IMR-90 (cell line): ENCODE measurements around the gene PDZD2. TPM values are rescaled to one million over a fixed set of nuclear protein-coding genes. Genes with fewer than 3 reads are reported as not detected.

ENCODE experiments used
- ATAC-seq: fragments of 200-7000 bp; cut with Tn5 transposase; 2 replicates; pipeline ENCODE4 v1.9.1; 2020; ENCODE audit warnings: low read depth, mild to moderate bottlenecking, moderate library complexity
- BruUV-seq: library from RNA; stranded (reverse); fragments of 400-500 nt; replicated peaks from 2 replicates; lab custom pipeline; 2021; lab: Mats Ljungman, UMichigan
- CTCF ChIA-PET: fragments of 300-600 bp; formaldehyde crosslinking; extraction: SDS; loops from one replicate; lab custom pipeline; 2021; ENCODE audit warnings: antibody characterized with exemption; lab: Yijun Ruan, JAX
- POLR2A ChIA-PET: fragments of 300-600 bp; sonication (Branson Sonifier 250); formaldehyde crosslinking; loops from one replicate; lab custom pipeline; 2022; ENCODE audit warnings: antibody characterized with exemption; ENCODE audit not compliant: unreplicated experiment; lab: Charles Lee
- DNase-seq: peaks from one replicate; pipeline ENCODE4 v3.0.0; 2013
- H2AFZ ChIP-seq: replicated peaks from 2 replicates; pipeline ENCODE3; 2013; ENCODE audit warnings: low read length, mild to moderate bottlenecking; ENCODE audit not compliant: poor library complexity
- H2AK5ac ChIP-seq: 2 replicates; pipeline ENCODE4 v1.6.1; 2013; ENCODE audit warnings: low read depth, low read length, inconsistent platforms
- H2AK9ac ChIP-seq: replicated peaks from 2 replicates; pipeline ENCODE3; 2013; ENCODE audit warnings: mild to moderate bottlenecking, low read depth, low read length, moderate library complexity; ENCODE audit not compliant: poor library complexity
- H2BK120ac ChIP-seq: 2 replicates; pipeline ENCODE4 v1.6.1; 2013; ENCODE audit warnings: low read depth, low read length, inconsistent platforms
- H2BK15ac ChIP-seq: 3 replicates; pipeline ENCODE4 v1.6.1; 2013; ENCODE audit warnings: low read depth, low read length, inconsistent platforms
- H2BK20ac ChIP-seq: 2 replicates; pipeline ENCODE4 v1.6.1; 2013; ENCODE audit warnings: low read depth, mild to moderate bottlenecking, inconsistent platforms, low read length, moderate library complexity
- H2BK5ac ChIP-seq: 2 replicates; pipeline ENCODE4 v1.6.1; 2013; ENCODE audit warnings: mild to moderate bottlenecking, low read depth, low read length, inconsistent platforms; ENCODE audit not compliant: poor library complexity, severe bottlenecking
- H3K14ac ChIP-seq: replicated peaks from 2 replicates; pipeline ENCODE4 v1.6.1; 2013; ENCODE audit warnings: low read depth, low read length, inconsistent platforms
- H3K18ac ChIP-seq: 2 replicates; pipeline ENCODE4 v1.6.1; 2013; ENCODE audit warnings: low read depth, low read length, control low read depth
- H3K23ac ChIP-seq: 2 replicates; pipeline ENCODE4 v1.6.1; 2013; ENCODE audit warnings: low read depth, low read length, inconsistent platforms
- H3K27ac ChIP-seq: 2 replicates; pipeline ENCODE4 v1.5.1; 2013; ENCODE audit warnings: mild to moderate bottlenecking, control low read depth, low read length; ENCODE audit not compliant: insufficient read depth
- H3K27me3 ChIP-seq: 2 replicates; pipeline ENCODE4 v1.6.1; 2013; ENCODE audit warnings: low read length; ENCODE audit not compliant: control insufficient read depth, insufficient read depth
- H3K36me3 ChIP-seq: 2 replicates; pipeline ENCODE4 v1.6.1; 2013; ENCODE audit warnings: low read length, mixed read lengths; ENCODE audit not compliant: control insufficient read depth, insufficient read depth
- H3K4ac ChIP-seq: 2 replicates; pipeline ENCODE4 v1.6.1; 2013; ENCODE audit warnings: low read depth, low read length, inconsistent platforms
- H3K4me1 ChIP-seq: 2 replicates; pipeline ENCODE4 v1.6.1; 2013; ENCODE audit warnings: low read length, mixed read lengths; ENCODE audit not compliant: control insufficient read depth, insufficient read depth
- H3K4me2 ChIP-seq: 2 replicates; pipeline ENCODE4 v1.6.1; 2013; ENCODE audit warnings: low read depth, mild to moderate bottlenecking, control low read depth, low read length, moderate library complexity
- H3K4me3 ChIP-seq: 2 replicates; pipeline ENCODE4 v1.5.1; 2013; ENCODE audit warnings: low read depth, mild to moderate bottlenecking, control low read depth, low read length, moderate library complexity; ENCODE audit not compliant: insufficient read depth
- H3K56ac ChIP-seq: 2 replicates; pipeline ENCODE4 v1.6.1; 2013; ENCODE audit warnings: low read length, inconsistent platforms; ENCODE audit not compliant: insufficient read depth; ENCODE audit errors: extremely low read depth
- H3K79me1 ChIP-seq, 2 experiments: 2 replicates each; pipeline ENCODE4 v1.6.1; 2013; ENCODE audit warnings: low read length in 2 of 2, inconsistent platforms in 1 of 2, low read depth in 1 of 2
- H3K9ac ChIP-seq: 2 replicates; pipeline ENCODE4 v1.6.1; 2013; ENCODE audit warnings: low read depth, low read length, control low read depth
- H3K9me1 ChIP-seq: 2 replicates; pipeline ENCODE4 v1.6.1; 2013; ENCODE audit warnings: low read length, inconsistent platforms; ENCODE audit not compliant: insufficient read depth
- H3K9me3 ChIP-seq: 2 replicates; pipeline ENCODE4 v1.6.1; 2013; ENCODE audit warnings: low read length; ENCODE audit not compliant: control insufficient read depth, insufficient read depth
- H4K20me1 ChIP-seq: 2 replicates; pipeline ENCODE4 v1.6.1; 2013; ENCODE audit warnings: low read length, inconsistent platforms; ENCODE audit not compliant: insufficient read depth
- H4K5ac ChIP-seq: 2 replicates; pipeline ENCODE4 v1.6.1; 2013; ENCODE audit warnings: mild to moderate bottlenecking, low read depth, low read length, control low read depth
- H4K8ac ChIP-seq, 2 experiments: 2 replicates each; pipeline ENCODE4 v1.6.1; 2013; ENCODE audit warnings: low read depth in 2 of 2, low read length in 2 of 2, control low read depth in 1 of 2, inconsistent platforms in 1 of 2
- H4K91ac ChIP-seq: 2 replicates; pipeline ENCODE4 v1.6.1; 2013; ENCODE audit warnings: low read depth, low read length, inconsistent platforms; ENCODE audit not compliant: insufficient read depth
- BHLHE40 ChIP-seq: fragments of 150-350 bp; IDR thresholded peaks from 2 replicates; pipeline ENCODE4 v1.6.1; 2016; ENCODE audit warnings: mild to moderate bottlenecking, low read depth, low read length
- CHD1 ChIP-seq: IDR thresholded peaks from 2 replicates; pipeline ENCODE4 v1.6.1; 2012; ENCODE audit warnings: low read depth, low read length, improper control_type of control experiment
- CTCF ChIP-seq: conservative IDR thresholded peaks from 2 replicates; pipeline ENCODE4 v1.5.1; 2012; ENCODE audit warnings: mild to moderate bottlenecking, low read depth, low read length, improper control_type of control experiment
- ELK1 ChIP-seq: fragments of 150-350 bp; IDR thresholded peaks from 2 replicates; pipeline ENCODE4 v1.6.1; 2016; ENCODE audit warnings: low read depth, mild to moderate bottlenecking, low read length, moderate library complexity, borderline replicate concordance
- MAFK ChIP-seq: IDR thresholded peaks from 2 replicates; pipeline ENCODE4 v1.6.1; 2012; ENCODE audit warnings: low read depth, low read length, improper control_type of control experiment
- MAZ ChIP-seq: IDR thresholded peaks from 2 replicates; pipeline ENCODE4 v1.6.1; 2012; ENCODE audit warnings: low read depth, mild to moderate bottlenecking, low read length, improper control_type of control experiment, moderate library complexity, borderline replicate concordance
- MXI1 ChIP-seq: IDR thresholded peaks from 2 replicates; pipeline ENCODE4 v1.6.1; 2012; ENCODE audit warnings: low read depth, mild to moderate bottlenecking, low read length, moderate library complexity, borderline replicate concordance
- NFE2L2 ChIP-seq: fragments of 150-350 bp; IDR thresholded peaks from 2 replicates; pipeline ENCODE4 v1.6.1; 2016; ENCODE audit warnings: low read depth, mild to moderate bottlenecking, low read length
- POLR2A ChIP-seq: IDR thresholded peaks from 2 replicates; pipeline ENCODE4 v1.6.1; 2012; ENCODE audit warnings: mild to moderate bottlenecking, low read depth, low read length
- RAD21 ChIP-seq: IDR thresholded peaks from 2 replicates; pipeline ENCODE4 v1.6.1; 2012; ENCODE audit warnings: low read length, improper control_type of control experiment
- RCOR1 ChIP-seq: IDR thresholded peaks from 2 replicates; pipeline ENCODE4 v1.6.1; 2012; ENCODE audit warnings: mild to moderate bottlenecking, low read length, improper control_type of control experiment; ENCODE audit not compliant: insufficient replicate concordance
- RFX5 ChIP-seq: IDR thresholded peaks from 2 replicates; pipeline ENCODE4 v1.8.0; 2012; ENCODE audit warnings: low read depth, mild to moderate bottlenecking, low read length, moderate library complexity
- SMC3 ChIP-seq: fragments of 150-350 bp; IDR thresholded peaks from 2 replicates; pipeline ENCODE4 v1.6.1; 2016; ENCODE audit warnings: low read depth, mild to moderate bottlenecking, antibody characterized with exemption, low read length, moderate library complexity
- WGBS, 2 experiments: methylation state at CpG; one replicate each; pipeline versions ENCODE4 v1.1.5 to v1.1.7; 2013; ENCODE audit warnings: missing lambda C conversion rate in 2 of 2; ENCODE audit not compliant: insufficient read length in 1 of 2; ENCODE audit errors: extremely low coverage in 2 of 2; 5-methylcytosine and 5-hydroxymethylcytosine counted together
- dilution Hi-C: fragments of 300-500 bp; cut with HindIII; formaldehyde crosslinking; loops from one replicate; pipeline ENCODE4 v1.14.3; 2018; ENCODE audit warnings: low sequenced_read_pairs; ENCODE audit not compliant: unreplicated experiment
- in situ Hi-C: fragments of 300-500 bp; cut with MboI; formaldehyde crosslinking; loops from 3 replicates; pipeline ENCODE4 v1.14.3; 2019; ENCODE audit warnings: low sequenced_read_pairs, inconsistent platforms, mixed read lengths
- intact Hi-C: fragments of 100-400 bp; cut with micrococcal nuclease; formaldehyde crosslinking; loops from 2 replicates; pipeline ENCODE4 v1.10.0; 2022
- polyA plus RNA-seq, 3 experiments: library from polyadenylated mRNA; depleted of rRNA; stranded (reverse); fragments of >200 nt; gene quantifications; 2 replicates each; pipeline ENCODE4 v1.2.3, GENCODE V29; 2012; ENCODE audit warnings: low replicate concordance in 1 of 3
- total RNA-seq: library from RNA; depleted of rRNA; stranded (reverse); fragments of >200 nt; gene quantifications from 2 replicates; pipeline ENCODE4 v1.2.3, GENCODE V29; 2012
- TF ChIP-seq, protein P1 (sequence below): fragments of 150-350 bp; IDR thresholded peaks from 2 replicates; pipeline ENCODE4 v1.6.1; 2017; ENCODE audit warnings: mild to moderate bottlenecking, antibody characterized with exemption, low read length, low read depth

Gene PDZD2
- total and polyA plus RNA-seq, 2 of the 4 experiments (the other 2 are of a cell fraction), result under 0.01 to 0.02 TPM

DNA sequence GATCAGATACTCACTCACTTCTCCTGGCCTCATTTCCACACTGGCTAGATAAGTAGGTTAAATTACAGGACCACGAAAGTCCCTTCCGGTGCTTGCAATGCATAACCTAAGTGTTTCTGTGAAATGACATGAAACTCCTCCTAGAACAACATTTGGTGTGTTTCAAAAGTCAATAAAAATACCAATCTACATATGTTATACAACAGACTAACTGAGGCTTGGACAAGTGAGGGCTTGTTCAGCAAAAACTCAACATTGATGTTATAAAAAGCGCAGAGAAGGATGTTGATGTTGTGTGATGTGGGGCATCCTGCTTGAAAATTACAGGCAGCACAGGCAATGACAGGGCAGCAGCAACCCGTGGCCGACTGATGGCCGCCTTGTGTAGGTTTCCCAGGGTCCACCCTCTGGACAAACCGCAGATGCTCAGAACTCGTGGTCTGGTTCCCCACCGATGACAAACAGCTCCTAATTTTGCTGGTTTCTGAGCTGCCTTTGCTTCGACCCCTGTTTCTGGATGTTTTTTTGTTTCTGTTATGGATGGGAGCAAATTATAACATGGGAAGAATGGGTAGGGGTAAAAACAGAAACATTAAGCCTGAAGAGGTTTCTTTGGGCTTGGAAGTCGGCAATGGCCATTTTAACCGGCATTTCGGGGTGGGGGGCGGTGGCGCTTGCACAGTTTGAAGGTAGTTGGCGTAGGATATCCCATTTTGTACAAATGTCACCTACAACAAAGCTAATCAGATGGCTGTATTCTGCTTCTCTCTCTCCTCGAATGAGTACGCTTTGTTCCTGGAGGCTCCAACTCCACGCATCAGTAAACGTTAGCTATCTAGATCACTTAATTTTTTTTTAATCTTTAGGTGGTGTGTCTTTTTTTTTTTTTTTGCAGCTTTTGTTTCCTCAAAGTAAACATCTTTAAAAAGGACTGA, 116.1 kb downstream of the PDZD2 start:
- Histone ChIP-seq H3K4me2 (no peak overlapping the region), H2AFZ (no peak overlapping the region), H4K91ac (no peak overlapping the region), H3K56ac (no peak overlapping the region), H3K14ac (no peak overlapping the region), H2AK5ac (no peak overlapping the region), H2BK5ac (no peak overlapping the region), H3K9me3 (no peaks in the 10 kb centered on the region), H3K4ac (no peak overlapping the region), H2BK120ac (no peak overlapping the region), H3K9me1 (no peaks in the 10 kb centered on the region), H3K4me1 (no peaks in the 10 kb centered on the region), H4K20me1 (no peaks in the 10 kb centered on the region), H3K27me3 (peaks cover 15% of the 10 kb centered on the region), H3K79me1 (no peaks in the 10 kb centered on the region), H2BK20ac (no peak overlapping the region), H2BK15ac (no peak overlapping the region), H3K36me3 (no peaks in the 10 kb centered on the region), H3K18ac (no peak overlapping the region), H4K5ac (no peak overlapping the region), H3K27ac (no peak overlapping the region), H3K9ac (no peak overlapping the region), H3K23ac (no peak overlapping the region), H3K4me3 (no peak overlapping the region), H2AK9ac (no peak overlapping the region), H4K8ac (no peak overlapping the region)
- dilution Hi-C loops, result no loop called here
- no TSS peak for BruUV-seq
- ChIA-PET CTCF (interaction anchor here (0.6 kb wide), 1 partner anchor 10 kb away, joined by 3 read pairs; no protein-coding TSS in a partner anchor), POLR2A (no interaction called here)
- in situ Hi-C loops, result no loop called here
- DNase-seq, result no peak
- intact Hi-C loops, result no loop called here
- ATAC-seq, result no peak
- 63% methylated on average over 6 of the region's 20 CpGs; no CpG with 5 or more reads in 1 of the 2 experiments for WGBS, 2 experiments
- no peak for TF ChIP-seq BHLHE40
- no peak for TF ChIP-seq MAFK
- TF ChIP-seq ELK1, result no peak
- no peak for TF ChIP-seq SMC3
- no peak for TF ChIP-seq NFE2L2
- TF ChIP-seq POLR2A, result no peak
- TF ChIP-seq, protein P1, sequence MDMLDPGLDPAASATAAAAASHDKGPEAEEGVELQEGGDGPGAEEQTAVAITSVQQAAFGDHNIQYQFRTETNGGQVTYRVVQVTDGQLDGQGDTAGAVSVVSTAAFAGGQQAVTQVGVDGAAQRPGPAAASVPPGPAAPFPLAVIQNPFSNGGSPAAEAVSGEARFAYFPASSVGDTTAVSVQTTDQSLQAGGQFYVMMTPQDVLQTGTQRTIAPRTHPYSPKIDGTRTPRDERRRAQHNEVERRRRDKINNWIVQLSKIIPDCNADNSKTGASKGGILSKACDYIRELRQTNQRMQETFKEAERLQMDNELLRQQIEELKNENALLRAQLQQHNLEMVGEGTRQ, result no peak
- no peak for TF ChIP-seq RAD21
- no peak for TF ChIP-seq RCOR1
- no peak for TF ChIP-seq CTCF
- TF ChIP-seq MAZ, result no peak
- TF ChIP-seq RFX5, result no peak
- TF ChIP-seq MXI1, result no peak
- no peak for TF ChIP-seq CHD1
